HEK293T (cell line): ENCODE data around the gene GSTK1.

ENCODE experiments used
- FOXK2 ChIP-seq: fragments of 450-650 bp; IDR thresholded peaks from 2 replicates; pipeline ENCODE4 v1.6.1; 2016; ENCODE audit warnings: mild to moderate bottlenecking
- L3MBTL2 ChIP-seq: fragments of 450-650 bp; conservative IDR thresholded peaks from 2 replicates; pipeline ENCODE4 v1.6.1; 2016; ENCODE audit warnings: mild to moderate bottlenecking

GRCh38 chr7:143315776-143316175 is 52.5 kb downstream of the GSTK1 start, which contains the start of gene CLCN1:
- TF ChIP-seq FOXK2 (no peak), L3MBTL2 (no peak)
